Daoy (cell line): ENCODE data around the gene MSRB3. TPM values are rescaled to one million over a fixed set of nuclear protein-coding genes. Genes with fewer than 3 reads are reported as not detected.
"Not testable (repeated sequence)": the region's sequence is repeated elsewhere in the genome, so short reads cannot be mapped to it uniquely, and the experiment has no call there.

Source experiments
- DNase-seq: peaks from one replicate; pipeline ENCODE4 v3.0.0-alpha.2; 2015; ENCODE audit warnings: low read depth
- total RNA-seq: library from RNA; depleted of rRNA; stranded (reverse); fragments of >200 nt; shearing (Covaris generic); gene quantifications from 2 replicates; pipeline ENCODE4 v1.2.3, GENCODE V29; 2014

MSRB3 gene
- total RNA-seq, 1 experiment from 2014 or later, result 25.3 TPM

DNA sequence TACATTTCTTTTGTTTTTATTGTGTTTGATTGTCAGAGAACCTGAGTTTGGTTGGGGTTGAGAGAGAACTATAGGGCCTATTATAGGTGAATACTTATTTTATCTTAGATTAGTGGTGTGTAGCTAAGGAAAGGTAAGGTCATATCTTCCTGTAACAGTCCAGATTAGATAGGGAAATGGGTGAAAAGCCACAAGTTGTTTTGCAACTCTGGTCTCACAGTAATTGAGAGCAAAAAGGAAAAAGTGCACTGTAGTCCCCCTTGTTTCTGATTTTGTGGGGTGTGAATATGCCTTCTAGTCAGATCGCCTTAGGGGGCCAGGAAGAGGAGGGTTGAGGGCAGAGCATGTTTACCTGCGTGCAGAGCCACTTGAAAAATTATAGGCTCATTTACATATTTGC, 8.9 kb downstream of the MSRB3 start:
- DNase-seq, result no peak

DNA sequence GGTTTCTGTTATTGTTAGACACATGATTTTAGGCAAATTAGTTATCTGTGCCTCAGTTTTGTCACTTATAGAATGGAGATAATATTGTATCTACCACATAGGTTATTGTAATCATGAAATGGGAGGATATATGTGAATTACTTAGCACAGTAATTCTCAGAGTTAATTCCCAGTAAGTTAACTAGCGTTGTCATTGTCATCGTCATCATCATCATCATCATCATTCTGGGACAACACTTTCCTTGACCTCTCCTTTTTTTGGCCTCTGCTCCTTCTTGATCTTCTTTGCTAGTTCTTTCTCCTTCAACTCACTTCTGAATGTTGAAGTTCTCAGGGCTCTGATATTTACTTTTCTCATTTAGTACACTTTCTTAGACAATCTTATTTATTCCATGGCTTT, 13.8 kb downstream of the MSRB3 start:
- DNase-seq, result no peak

GRCh38 chr12:65293735-65294134, 15.3 kb downstream of the MSRB3 start:
- DNase-seq, result no peak

DNA sequence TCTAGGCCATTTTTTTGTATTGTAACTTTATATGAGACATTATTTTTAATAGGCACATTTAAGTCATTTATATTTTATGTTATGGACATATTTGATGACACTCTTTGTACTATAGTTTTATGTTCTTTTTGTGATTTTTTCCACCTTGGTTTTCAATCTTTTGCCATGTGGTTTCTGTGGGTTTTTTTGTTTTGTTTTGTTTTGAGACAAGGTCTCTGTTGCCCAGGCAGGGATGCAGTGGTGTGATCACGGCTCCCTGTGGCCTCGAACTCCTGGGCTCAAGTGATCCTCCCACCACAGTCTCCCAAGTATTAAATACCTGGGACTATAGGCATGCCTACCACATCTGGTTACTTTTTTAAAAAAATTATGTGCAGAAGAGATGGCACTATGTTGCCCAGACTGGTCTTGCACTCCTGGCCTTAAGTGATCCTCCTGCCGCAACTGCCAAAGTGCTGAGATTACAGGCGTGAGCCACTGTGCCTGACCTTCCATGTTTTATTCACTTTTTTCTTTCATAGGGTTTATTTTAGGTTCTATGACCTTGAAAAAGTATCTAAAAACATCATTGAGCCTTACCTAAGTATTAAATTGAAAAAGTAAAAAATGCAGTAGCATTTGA, 16.3 kb downstream of the MSRB3 start:
- DNase-seq, result no peak

- no peak for DNase-seq
Observed at GRCh38 chr12:65296508-65297265, 18.2 kb downstream of the MSRB3 start.

GRCh38 chr12:65300097-65300496, 21.6 kb downstream of the MSRB3 start:
- no peak for DNase-seq

DNA sequence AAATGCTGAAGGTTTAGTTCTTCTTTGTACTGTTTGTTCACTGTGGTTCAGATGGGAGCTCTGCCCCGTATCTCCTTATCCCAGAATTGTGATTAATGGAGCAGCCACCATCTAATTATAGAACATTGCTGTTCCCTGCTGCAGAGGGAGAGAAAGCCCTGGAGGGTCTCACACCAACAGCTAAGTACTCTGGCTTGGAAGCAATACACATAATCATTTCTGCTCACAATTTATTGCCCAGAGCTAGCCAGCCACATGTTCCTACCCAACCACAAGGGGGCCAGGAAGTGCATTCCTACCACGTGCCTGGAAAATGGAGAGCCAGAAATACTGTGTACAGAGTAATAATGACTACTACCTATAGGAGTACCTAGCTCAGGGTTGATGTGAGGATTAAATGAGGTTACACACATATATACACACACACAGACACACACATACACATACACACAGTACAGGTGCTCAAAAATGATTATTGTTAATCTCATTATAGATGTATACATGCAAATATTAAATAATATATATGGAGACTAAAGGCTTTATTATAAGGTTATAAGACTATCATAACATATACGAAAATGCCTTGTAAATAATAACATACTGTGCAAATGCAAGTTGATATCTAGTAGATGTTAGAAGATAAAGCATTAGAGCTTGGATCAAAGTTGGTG, 22.3 kb downstream of the MSRB3 start:
- peak; percentile 54 for DNase-seq

DNA sequence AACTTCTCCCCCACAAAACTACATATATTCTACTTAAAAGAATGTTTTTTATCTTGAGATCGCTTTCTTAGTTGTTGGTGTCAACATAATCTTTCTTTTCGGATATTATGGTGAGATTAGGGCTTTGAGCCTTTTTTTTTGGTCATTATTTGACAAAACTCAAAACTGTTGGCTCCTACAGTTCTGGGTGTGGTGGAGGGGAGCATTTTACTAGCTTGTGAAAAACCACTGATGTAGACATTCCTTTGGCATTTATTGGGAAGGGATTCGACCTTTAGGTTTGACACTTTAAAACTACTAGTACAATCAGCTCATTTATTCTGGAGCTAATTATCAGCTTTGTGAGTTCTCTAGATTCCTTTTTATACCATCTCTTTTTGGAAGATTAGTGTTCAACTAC, 24.4 kb downstream of the MSRB3 start:
- DNase-seq, result no peak

DNA sequence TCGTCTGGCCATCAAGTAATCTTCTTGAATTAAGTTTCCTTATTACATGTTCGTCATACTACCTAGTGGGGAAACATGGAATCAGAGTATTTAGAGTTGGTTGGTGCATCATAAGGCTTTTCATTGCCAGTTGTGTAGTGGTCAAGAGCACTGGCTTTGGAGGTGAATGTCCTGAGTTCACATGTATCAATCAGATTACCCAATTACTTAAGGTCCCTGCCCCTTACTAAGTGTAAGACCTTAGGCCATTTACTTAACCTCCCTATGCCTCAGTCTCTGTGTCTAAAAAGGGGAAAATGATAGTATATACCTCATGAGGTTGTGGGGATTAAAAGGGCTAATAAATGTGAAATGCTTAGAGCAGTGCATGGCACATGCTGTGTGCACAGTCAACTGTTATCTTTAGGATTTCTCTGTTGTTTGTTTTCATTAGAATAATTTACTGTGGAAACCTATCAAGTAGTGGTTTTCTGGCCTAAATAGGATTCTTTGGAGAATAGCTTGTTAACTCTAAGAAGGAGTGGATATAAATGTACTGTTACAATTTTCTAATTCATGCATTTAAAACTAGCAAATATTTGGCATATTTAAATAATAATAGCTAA, 27.0 kb downstream of the MSRB3 start:
- DNase-seq, result no peak

DNA sequence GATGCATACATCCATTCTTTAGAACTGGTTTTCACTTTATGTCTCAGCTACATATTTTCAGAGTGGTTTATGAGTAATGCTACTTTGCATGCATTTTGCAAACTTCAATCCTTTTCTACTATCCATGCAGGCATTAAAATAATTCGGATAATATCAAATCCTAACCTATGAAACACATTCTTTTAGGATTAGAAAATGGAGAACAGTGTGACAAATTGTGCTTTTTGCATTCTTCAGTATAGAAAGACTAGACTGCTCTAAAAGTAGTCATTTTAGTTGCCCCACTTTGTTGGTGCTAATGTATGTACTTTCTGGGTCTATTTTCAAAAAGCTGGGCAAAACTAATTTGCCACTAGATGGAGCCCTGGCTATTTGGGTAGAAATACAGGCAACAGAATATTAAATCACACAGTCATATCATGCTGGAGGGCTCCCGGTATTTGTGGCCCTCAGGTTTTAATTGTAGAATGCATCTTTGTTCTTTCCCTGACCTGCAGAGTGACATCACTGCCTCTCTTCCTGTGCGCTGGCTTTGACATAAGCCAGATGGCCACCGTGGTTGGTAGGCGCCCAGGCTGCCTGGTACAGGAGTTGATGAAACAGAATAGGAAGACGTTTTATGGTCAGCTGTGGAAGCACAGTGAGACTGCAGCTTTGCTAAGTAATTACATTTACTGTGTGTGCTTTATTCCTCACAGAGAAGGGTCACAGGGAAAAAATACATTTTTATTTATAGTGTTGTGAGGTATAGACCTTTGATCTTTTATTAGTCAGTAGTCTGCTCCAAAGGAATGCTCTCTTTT, 28.1 kb downstream of the MSRB3 start:
- peak; percentile 70 for DNase-seq

DNA sequence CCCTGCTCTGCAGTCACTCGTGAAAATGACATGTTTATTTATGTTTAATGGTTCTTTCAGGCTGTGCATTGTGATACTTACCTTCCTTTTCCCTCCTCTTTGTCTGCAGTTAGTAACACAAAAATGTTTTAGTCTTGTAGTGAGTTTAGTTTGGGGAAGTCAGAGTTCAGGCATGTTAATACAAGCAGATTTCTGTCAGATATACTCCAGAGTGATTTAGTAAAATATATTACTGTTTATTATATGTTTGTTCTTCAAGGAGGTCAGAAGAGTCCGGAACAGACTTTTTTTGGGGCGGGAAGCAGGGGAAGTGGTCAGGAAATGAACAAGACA, 28.7 kb downstream of the MSRB3 start:
- no peak for DNase-seq

- no peak for DNase-seq
Observed at GRCh38 chr12:65308006-65308405, 29.5 kb downstream of the MSRB3 start.

DNA sequence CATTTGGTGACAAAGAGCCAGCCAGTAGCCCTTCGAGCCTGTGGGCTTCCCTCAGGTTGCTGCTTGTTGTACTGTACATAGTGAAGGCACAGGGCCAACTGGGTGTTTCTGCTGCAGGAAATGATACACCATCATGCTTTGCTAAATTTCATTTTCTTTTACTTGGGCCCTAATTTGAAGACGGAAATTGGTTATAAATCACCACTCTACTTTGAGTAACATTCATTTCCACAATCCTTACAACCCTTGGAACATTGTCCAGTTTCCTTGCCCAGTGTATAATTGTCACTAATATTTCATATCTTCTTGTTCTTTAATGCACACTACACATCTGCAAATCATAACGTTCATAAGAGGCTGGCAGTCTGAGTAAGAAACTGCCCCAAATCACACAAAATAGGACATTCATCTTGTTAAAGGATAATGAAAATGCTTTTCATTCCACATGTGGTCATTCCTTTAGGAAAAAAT, 30.2 kb downstream of the MSRB3 start:
- DNase-seq, result peak; percentile 58

GRCh38 chr12:65311260-65311659, 32.8 kb downstream of the MSRB3 start:
- no peak for DNase-seq

DNA sequence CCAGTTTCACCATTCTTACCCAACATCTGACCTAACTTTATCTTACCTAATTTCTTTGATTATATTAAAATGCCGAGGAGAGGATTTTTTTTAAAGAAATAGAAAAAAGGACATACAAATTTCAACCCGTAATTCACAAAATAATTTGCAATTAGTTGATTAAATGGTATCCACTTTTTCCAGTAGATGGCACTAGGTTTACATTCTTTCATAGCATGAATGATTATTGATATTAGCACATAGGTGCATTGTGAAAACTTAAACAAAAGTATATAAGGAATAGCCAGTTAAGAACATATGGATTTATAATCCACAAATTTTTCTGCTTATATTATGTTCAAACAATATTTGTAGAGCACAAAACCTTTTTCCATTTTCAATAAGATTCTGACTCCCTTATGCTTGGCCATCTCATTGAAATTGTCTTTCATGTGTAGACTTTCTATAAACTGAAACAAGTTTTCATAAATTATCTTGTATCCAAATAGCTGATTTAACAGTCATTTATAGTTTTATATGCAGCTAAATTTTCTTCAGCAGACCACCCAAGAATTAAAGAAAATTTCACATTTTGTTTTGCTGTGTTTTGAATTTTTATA, 35.3 kb downstream of the MSRB3 start:
- DNase-seq, result no peak

DNA sequence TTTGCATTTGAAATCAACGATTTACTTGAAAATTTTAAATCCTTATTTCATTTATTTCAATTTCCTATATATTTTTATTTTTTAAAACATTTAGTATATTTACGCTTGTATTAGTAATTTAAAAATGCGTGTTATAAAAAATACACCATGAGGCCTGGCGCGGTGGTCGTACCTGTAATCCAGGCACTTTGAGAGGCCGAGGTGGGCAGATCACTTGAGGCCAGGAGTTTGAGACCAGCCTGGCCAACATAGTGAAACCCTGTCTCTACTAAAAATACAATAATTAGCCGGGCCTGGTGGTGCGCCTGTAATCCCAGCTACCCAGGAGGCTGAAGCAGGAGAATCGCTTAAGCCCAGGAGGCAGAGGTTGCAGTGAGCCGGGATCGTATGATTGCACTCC, 36.8 kb downstream of the MSRB3 start:
- not testable (repeated sequence) for DNase-seq

DNA sequence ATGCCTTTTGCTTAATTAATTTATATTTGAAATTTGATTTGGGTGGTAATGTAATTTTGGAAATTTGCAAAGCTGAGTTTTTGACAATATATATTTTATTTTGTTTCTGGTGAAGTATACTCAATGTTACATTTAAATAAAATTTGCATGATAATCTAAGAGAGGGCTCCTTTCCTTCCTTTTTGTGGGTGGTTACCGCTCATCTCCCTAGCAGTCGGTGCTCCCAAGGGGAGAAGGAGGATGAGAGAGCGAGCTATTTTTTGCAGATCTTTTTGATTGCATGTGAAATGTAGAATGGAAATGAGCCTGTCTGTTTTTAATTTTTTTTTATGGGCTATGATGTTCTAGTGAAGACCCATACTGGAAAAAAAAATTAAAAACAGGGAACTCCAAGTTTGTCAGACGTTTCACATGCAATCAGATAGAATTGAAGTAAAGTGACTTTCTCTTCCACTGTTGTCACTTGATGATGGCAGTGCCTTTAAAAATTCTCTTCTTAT, 39.8 kb downstream of the MSRB3 start:
- DNase-seq, result no peak

DNA sequence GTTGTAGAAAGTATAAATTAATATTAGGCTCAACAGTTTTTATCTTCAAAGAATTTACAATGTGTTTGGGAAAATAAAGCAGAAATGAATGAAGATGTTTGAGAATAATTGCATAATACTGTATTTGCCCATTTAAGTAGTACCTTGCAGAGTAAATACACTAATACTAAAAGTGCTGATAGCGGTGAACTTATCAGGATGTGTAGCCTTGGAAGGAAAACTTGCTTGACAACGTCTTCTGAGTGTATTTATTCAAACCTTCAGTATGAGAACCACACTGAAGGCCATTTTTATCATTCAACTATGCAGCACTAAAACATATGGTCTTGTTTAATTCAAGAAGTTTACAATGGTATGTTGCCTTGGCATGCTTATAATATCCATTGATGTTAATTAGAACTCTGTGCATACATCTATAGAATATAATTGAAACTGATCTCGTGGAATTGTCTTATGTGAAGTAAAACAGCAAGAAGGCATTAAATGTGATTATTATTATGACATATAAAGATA, 41.3 kb downstream of the MSRB3 start:
- no peak for DNase-seq

- DNase-seq, result no peak
Observed at GRCh38 chr12:65323070-65323469, 44.6 kb downstream of the MSRB3 start.

GRCh38 chr12:65324056-65324455, 45.6 kb downstream of the MSRB3 start:
- no peak for DNase-seq

DNA sequence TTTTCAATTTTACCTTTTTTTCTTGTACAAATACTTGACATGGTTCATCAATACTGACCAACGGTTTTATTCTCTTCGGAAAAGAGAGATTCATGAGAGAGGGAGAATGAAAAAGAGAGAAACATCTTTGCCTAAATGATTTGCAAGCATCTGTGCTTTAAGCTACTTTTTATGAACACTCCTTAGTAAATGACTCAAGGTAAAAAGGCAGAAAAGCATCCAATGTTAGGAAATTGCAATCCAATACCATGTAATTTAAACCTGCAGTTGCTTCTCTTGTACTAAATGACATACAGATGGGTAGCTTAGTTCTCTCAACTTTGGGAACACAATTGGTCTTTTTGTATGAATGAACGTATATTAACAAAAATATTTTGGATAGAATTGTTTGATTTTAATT, 46.1 kb downstream of the MSRB3 start:
- no peak for DNase-seq
